Measurements from ENCODE around the gene PNPLA7. TPM values are rescaled to one million over a fixed set of nuclear protein-coding genes. Genes with fewer than 3 reads are reported as not detected.
"Not testable (repeated sequence)": the region's sequence is repeated elsewhere in the genome, so short reads cannot be mapped to it uniquely, and the experiment has no call there.

Gene PNPLA7
- total RNA-seq, 1 donor from 2014 or later, result 2.4 TPM

DNA sequence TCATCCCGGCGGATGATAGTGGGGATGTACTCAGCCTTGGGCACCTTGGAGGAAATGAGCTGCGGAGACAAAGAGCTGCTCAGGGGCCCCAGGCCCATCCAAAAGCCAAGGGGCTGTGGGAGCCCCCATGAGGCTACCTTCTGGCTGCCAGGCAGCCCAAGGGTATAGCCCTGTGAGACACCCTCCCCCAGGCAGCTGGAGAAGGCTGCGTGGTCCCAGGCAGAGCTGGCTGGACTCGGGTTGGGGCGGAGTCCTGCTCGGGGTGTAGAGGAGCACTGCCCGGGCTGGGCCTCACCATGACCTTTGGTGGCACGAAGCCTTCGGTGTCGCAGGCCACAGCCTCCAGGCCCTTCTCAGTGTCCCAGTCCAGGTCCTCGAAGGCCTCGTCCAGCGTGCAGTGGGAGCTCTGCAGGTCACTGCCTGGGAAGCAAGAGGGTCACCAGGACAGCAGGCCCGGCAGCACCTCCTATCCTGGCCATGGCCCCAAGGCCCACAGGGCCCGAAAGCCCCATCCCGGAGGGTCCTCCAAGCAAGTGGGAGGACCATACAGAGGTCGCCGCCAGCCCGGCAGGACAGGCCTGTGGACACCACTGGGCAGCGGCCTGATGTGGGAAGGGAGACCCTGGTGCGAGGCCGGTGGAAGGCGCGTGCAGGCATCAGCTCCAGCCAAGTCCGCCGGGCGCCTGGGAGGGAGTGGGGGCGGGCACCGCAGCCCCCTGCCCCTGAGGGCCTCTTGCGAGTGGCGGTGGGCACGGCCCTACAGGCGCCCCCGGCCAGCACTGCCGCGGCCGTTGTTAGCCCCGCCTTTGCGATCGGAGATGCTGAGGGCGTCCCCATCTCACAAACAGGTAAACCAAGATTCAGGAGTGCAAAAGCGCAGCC, 97.2 kb downstream of the PNPLA7 start:
- DNase-seq (ENCODE audit: extremely low read depth, low read depth, low spot score), result no peak

DNA sequence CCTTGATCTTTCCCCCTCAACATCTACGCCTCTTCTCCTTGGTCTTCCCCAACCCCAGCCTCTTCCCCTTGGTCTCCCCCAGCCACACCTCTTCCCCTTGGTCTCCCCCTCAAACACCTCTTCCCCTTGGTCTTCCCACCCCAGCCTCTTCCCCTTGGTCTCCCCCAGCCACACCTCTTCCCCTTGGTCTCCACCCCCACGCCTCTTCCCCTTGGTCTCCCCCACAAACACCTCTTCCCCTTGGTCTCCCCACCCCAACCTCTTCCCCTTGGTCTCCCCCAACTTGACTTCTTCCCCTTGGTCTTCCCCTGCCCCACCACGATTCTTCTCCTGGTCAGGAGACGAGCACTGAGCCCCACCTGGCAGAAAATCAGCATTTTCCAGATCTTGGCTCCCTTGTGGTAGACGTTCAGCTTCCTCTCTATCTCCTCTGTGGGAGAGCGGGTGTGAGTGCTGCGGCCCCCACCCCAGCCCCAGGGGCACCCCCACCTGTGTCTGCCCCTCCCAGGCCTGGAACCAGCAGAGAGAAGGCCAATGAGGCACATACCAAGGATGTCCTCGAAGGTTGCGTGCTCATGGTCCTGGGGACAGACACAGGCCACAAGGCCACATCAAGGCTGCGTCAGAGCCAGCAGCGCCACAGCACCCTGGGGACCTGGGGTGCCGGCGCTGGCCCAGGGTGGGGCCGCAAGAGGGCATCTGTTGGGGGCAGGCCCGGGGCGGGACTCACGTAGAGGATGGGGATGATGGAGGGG, 98.0 kb downstream of the PNPLA7 start:
- no peak for DNase-seq (ENCODE audit: extremely low read depth, low read depth, low spot score)

DNA sequence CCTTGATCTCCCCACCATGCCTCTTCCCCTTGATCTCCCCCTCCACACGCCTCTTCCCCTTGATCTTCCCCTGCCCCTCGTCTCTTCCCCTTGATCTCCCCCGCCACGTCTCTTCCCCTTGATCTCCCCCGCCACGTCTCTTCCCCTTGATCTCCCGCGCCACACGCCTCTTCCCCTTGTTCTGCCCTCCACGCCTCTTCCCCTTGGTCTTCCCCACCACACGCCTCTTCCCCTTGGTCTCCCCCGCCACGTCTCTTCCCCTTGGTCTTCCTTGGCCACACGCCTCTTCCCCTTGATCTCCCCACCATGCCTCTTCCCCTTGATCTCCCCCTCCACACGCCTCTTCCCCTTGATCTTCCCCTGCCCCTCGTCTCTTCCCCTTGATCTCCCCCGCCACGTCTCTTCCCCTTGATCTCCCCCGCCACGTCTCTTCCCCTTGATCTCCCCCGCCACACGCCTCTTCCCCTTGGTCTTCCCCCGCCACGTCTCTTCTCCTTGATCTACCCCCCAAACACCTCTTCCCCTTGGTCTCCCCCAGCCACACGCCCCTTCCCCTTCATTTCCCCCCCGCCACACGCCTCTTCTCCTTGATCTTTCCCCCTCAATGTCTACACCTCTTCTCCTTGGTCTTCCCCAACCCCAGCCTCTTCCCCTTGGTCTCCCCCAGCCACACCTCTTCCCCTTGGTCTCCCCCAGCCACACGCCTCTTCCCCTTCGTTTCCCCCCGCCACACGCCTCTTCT, 98.8 kb downstream of the PNPLA7 start:
- DNase-seq (ENCODE audit: extremely low read depth, low read depth, low spot score), result not testable (repeated sequence)

DNA sequence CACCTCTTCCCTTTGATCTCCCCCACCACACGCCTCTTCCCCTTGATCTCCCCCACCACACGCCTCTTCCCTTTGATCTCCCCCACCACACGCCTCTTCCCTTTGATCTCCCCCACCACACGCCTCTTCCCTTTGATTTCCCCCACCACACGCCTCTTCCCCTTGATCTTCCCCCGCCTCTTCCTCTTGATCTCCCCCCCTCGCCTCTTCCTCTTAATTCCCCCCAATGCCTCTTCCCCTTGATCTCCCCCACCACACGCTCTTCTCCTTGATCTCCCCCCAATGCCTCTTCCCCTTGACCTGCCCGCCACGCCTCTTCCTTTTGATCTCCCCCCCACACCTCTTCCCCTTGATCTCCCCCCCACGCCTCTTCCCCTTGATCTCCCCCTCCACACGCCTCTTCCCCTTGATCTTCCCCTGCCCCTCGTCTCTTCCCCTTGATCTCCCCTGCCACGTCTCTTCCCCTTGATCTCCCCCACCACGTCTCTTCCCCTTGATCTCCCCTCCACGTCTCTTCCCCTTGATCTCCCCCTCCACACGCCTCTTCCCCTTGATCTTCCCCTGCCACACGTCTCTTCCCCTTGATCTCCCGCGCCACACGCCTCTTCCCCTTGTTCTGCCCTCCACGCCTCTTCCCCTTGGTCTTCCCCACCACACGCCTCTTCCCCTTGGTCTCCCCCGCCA, 99.5 kb downstream of the PNPLA7 start:
- not testable (repeated sequence) for DNase-seq (ENCODE audit: extremely low read depth, low read depth, low spot score)

DNA sequence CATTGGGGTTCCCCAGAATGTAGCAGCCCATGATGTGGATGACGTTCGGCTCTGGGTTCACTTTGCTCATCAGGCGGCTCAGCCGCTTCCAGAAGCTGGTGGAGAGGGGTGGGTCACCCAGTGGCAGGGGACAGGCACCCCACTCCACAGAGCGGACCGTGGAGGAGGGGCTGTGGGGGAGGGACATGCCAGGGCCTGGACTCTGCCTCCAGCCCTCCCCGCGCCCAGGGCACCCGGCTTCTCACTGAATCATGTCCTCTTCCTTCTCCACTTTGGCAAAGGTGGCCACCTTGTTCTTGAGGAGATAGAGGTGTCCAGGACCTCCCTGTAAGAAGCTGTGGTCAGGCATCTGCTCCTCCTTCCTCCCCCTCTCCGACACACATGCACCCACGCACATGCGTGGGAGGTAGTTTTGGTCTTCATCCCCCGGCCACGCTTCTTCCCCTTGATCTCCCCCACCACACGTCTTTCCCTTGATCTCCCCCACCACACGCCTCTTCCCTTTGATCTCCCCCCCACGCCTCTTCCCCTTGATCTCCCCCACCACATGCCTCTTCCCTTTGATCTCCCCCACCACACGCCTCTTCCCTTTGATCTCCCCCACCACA, 100.2 kb downstream of the PNPLA7 start:
- DNase-seq (ENCODE audit: extremely low read depth, low read depth, low spot score), result no peak

DNA sequence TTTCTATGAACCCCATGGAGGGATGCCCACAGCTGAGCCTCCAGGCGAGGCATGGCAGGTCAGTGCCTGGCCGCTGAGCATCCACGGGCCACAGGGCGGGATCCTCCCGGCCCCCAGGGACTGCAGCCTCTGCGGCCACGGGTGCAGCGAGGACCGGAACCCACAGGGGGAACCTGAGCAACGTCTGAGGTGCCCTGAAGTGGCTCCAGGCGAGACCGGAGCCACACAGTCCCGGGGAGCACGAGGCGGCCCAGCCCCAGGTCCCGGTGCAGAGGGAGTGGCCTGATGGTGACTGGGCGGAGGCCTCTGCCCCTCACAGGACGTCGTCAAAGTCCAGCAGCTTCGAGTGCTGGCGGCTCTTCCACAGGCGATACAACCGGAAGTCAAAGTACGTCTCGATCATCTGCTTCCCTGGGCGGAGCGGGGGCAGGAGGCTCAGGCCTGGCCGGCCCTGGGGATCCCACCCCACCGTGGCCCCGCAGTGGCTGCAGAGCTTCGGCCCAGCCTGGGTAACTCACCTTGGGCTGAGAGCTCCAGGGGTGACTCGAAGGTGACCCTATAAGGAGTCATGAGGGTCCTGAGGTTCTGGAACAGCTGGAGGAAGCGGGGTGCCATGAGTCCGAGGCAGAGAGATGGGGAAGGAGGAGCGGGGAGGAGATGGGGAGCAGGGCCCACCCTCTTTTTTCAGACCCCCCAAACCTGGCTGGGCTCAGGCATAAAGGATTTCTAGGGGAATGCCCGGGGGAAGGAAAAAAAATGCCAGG, 100.9 kb downstream of the PNPLA7 start:
- no peak for DNase-seq (ENCODE audit: extremely low read depth, low read depth, low spot score)

DNA sequence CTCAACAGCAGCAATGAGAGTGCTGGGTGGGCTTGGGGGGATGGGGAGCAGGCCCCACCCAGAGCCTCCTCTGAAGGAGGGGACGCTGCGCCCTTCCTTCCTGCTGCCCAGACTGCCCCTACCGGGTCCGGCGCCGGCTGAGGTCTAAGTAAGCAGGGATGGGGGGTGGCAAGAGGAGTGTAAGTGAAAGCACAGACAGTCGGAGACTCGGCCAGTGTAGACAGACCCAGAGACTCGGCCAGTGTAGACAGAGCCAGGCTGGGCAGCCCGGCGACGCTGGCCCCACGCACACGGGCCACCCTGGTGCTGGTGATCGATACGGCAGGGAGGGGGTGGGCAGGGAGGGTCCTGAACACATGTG, 101.6 kb downstream of the PNPLA7 start:
- DNase-seq (ENCODE audit: extremely low read depth, low read depth, low spot score), result no peak

DNA sequence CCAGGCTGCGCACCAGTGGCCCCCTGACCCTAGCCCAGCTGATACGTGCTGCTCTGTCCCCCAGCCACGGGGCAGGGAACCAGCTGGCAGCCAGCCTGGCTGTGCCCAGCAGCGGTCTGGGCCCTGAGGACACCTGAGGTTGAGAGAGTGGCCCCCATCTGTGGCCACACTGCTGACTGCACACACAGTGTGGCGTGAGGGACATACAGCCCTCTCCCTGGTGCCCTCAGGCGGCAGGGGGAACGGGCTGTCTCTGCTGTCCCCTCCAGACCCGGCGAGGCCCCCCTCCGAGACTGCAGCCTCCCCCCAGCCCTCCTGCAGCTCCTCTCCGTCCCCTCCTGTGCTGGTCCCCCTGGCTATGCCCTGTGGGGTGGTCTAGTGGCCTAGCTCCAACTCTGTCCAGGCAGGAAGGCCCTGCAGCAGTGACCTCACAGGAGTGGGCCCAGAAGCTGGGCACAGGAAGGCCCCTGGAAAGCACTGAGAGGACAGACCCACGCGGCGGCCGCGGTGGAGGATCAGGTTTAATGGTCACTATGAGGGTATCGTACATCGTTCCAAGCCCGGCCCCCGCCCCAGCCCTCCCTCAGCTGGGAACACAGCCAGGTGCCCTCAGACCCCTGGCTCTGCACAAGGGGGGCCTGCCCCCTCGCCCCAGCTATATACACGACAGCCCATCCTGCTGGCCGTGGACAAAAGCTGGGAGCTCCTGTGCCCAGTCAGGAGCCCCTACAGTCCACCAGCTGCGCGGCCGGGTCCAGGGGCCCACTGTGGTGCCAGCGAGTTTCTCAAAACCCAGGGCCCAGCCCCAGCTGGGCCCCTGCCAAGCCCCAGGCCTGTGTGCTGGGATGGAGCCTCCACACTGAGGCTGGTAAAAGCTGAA, 102.2 kb downstream of the PNPLA7 start:
- no peak for DNase-seq (ENCODE audit: extremely low read depth, low read depth, low spot score)

DNA sequence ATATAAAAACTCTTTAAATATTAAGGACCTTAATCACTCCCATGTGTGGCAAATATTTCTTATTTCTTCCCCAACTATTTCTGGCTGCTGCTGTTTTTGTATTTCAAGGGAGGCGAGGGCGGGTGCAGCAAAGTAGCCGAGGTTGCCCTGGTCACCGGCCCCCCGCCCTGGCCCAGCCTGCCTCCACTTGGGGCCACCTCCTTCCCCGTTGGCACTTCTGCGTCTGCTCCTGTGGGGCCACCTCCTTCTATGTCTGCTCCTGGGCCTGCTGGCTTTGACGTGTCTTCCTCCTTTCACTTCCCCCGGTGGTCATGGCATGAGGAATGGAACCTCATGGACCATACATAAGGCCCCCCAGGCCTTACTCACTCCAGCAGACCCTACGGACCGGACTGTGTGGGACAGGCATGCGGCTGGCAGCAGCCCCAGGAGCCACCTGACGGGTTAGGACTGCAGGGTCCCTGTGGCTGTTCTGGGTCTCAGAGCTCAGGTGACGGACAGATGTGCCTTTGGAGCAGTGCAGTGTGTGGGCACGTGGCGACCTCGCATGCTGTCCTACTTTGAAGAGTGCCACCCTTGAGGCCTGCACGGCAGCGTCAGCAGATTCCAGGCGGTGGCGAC, 103.2 kb downstream of the PNPLA7 start:
- no peak for DNase-seq (ENCODE audit: extremely low read depth, low read depth, low spot score)

DNA sequence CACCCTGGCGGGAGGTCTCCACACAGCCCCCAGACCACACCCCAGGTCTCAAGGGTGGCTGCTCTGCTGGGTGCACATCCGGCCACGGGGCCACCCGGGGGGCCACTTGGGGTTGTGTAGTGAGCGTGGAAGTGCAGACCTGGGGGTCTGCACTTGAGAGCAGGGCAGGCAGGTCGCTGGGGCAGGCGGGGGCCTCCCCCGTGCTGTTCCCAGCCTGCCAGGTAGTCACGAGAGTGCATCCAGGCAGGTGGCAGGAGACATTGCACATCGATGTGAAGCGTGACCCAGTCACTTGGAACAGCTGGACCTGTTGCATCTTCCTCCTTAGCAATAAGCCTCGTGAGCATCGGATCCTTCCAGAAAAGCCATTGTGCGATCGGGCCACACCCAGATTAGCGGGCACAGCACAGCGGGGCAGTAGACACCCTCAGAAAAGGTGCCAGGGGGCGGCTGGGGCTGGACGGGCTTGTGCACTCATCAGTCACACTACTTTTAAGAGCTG, 104.2 kb downstream of the PNPLA7 start:
- no peak for DNase-seq (ENCODE audit: extremely low read depth, low read depth, low spot score)

DNA sequence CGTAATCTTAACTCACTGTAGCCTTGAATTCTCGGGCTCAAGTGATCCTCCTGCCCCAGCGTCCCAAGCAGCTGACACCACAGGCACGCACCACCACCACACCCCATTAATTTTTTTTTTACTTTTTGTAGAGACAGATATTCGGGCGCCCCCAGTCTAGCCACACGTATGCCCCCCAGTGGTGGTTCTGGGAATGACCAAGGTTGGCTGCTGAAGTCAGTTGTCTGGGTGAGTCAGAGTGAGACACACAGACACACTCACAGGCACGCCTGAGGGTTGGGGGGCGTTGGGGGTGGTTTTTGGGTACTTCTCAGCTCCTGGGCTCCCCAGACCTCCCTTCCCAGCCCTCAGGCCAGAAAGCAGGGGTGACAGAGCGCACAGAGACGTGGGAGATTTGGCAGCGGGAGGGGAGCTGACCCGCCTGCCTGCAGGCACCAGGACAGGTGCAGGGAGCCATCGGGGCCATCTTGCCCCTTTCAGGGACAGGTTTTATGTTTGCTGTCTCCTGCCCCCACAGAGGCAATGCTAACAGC, 104.9 kb downstream of the PNPLA7 start:
- no peak for DNase-seq (ENCODE audit: extremely low read depth, low read depth, low spot score)

DNA sequence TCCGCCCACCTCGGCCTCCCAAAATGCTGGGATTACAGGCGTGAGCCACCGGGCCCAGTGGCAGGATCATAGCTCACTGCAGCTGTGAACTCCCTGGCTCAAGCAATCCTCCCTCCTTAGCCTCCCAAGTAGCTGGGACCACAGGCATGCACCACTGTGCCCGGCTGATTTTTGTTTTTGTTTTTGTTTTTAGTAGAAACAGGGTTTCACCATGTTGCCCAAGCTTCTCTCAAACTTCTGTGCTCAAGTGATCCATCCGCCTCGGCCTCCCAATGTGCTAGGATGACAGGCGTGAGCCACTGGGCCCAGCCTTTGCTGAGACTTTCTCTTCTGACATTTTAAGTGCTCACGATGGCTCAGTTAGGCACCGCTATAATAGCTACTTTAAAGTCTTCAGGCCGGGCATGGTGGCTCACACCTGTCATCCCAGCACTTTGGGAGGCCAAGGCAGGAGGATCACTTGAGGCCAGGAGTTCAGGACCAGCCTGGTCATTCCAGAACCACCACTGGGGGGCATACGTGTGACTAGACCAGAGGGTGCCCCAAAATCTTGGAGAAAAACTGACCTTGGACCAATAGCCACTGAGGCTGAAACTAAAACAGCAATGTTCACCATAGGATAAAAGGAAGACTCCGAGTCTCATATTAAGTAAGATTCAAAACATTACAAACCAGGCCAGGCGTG, 106.0 kb downstream of the PNPLA7 start:
- no peak for DNase-seq (ENCODE audit: extremely low read depth, low read depth, low spot score)

DNA sequence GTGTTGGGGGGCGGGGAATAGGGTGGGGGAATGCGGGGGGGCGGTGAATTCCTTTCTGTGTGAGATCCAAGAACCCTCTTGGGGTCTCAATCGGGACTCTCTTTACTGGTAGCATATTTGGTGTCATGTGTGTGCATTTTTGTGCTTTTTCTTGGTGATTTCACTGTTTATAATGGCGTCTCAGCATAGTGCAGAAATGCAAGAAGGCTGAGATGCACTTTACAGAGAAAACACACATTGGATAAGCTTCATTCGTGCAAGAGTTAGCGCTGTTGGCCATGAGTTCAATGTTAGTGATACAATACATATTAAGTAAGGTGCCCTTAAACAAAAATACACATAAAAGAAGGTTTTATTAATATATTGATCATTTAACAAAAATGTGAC, 108.3 kb downstream of the PNPLA7 start:
- no peak for DNase-seq (ENCODE audit: extremely low read depth, low read depth, low spot score)

DNA sequence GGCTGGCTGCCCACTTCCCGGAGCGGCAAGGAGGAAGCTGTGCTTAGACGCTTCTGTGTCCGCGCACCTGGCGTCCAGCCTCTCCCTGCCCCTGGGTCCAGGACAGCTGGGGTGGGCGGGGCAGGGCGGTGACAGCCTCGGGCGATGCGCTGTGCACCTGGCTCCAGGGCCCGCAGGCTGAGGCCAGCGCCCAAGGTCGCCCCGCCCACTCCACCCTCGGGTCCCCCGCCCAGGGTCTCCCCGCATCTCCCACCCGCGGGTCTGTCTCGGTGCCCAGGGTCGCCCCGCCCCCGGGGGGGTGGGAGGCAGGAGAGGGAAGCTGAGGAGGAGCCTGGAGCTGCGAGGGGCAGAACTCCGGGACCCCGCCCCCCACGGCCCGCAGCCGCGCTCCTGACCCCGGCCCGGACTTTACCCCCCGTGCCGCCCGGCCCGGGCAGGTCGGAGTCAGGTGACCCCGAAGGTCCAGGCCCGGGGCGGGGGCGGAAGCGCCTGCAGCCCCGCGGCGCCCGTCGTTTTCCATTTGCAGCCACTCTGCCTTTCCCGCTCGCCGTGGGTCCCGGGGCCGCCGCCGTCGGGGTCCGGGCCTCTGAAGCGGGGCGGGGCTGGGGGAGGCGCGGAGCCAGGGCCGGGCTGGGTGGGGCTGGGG, 108.8 kb downstream of the PNPLA7 start, which contains the start of gene ENTPD8:
Gene ENTPD8, minus strand, starts transcription at position 69 of the 646 bp plus-strand sequence. CDS start 3,072 bp downstream, outside the sequence.
- DNase-seq (ENCODE audit: extremely low read depth, low read depth, low spot score), result no peak

DNA sequence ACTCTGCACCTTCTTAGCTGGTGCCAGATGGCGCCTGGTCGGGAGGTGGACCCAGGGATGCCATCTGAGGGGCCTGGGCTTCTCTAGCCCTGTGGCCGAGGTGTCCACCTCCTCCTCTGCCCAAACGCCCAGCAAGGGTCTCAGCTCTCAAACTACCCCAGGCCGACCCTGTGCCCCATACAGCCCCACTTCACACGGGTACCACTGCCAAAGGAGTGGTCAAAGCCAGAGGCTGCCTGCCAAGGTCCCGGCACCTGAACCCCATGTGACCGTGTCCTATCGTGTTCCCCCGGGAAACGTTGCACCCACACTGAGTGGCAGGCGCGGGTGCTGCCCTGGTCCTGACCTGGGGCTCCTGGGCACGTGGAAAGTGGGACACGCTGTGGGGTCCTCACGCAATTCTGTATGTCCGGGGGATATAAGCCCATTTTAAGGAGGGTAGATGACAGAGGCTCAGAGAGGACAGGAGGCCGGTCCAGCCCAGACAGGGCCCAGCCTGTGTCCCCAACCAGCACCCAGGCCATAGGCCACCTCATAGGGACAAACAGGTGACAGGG, 111.0 kb downstream of the PNPLA7 start:
- DNase-seq (ENCODE audit: extremely low read depth, low read depth, low spot score), result no peak

DNA sequence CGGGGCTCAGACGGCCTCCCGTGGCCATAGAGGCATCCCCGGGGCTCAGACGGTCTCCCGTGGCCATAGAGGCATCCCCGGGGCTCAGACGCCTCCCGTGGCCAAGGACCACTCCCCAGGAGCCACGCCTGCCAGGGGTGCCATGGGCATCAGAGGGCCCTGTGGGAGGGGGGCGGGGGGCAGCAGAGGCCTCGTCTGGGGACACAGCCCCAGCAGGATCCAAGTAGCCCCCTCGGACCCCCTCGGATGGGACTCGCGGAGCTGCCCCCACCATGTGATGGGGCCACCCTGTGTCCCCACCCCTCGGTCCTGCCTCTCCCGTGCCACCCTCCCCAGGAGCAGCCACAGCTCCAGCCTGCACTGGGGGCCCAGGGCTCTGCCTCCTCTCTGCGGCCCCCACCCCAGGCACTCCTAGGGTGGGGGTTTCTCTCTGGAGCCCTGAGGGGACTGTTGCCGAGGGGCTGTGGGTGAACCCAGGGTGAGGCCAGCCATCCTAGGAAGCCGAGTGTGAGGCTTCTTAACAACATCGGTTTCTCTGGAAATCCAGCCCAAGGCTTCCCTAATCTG, 111.5 kb downstream of the PNPLA7 start:
- DNase-seq (ENCODE audit: extremely low read depth, low read depth, low spot score), result no peak
